GM20431 (cell line): ENCODE data around the gene TTC28.

ENCODE experiments used
- in situ Hi-C: fragments of 300-500 bp; cut with MseI, MboI; formaldehyde crosslinking; loops from one replicate; pipeline ENCODE4 v1.15.0; 2020; ENCODE audit warnings: low sequenced_read_pairs; ENCODE audit not compliant: unreplicated experiment

Gene TTC28

DNA sequence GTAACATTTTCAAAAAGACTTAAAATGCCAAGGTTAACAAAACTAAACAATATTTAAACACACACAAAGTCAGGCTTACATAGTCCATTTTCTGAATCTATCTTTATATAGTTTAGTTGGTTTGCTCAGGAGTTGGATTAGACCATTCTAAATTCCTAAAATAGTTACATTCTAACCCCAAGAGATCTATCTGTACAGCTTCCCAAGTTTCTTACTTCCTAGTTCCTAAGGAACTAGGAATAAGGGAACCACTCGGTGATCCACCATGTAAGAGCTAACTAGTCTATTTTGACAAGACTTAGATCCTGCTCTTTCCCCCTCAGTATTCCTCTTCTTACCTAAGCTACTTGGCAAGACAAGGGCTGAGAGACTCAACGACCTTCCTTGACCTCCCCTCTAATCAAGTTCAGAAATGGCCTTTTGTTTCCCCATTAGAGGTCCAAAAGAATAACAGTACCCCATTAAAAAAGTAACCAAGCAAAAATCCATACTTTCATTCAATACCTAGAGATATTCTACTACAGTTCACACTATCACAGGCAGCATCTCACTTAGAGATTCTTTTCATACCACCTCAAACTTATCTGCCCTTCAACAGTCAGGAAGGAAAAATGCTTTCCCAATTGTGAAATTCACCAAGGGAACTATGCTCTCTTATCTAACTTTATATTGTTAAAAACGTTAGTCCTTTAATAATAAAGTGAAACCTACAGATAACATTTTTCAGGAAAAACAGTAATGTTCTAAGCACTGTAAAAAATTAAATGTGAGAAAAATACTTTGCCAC, 253.1 kb downstream of the TTC28 start:
- in situ Hi-C loops = no loop called here

GRCh38 chr22:28425211-28425610, 254.4 kb downstream of the TTC28 start:
- in situ Hi-C loops = no loop called here

DNA sequence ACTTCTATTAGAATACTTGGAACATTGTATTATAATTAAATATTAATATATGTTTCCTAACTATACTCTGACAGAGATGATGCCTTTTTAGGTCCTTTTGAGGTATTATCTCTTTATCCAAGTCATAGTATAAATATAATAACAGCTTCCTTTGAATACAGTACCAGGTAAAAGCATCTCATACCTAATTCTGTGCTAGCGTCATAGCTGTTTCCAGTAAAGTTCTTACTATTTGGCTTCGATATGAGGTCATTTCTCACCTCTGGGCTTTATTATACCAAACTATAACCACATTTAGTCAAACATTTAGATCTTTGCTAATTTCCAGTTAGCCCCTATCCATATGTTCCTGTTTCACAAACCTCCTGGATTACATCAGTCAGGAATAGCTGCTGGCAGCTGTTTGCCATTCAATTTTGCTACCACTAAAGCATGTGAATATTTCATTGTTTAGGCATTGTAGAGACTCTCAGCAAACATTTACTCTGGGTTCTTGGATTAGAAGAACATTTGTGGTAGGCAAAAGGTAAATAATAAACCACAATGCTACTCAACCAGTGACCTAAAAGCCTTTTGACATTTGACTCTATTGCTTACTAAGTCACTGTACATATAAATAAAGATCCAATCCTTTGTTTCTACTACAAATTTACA, 255.1 kb downstream of the TTC28 start:
- in situ Hi-C loops = no loop called here

GRCh38 chr22:28419919-28420318, 259.7 kb downstream of the TTC28 start:
- in situ Hi-C loops = no loop called here

DNA sequence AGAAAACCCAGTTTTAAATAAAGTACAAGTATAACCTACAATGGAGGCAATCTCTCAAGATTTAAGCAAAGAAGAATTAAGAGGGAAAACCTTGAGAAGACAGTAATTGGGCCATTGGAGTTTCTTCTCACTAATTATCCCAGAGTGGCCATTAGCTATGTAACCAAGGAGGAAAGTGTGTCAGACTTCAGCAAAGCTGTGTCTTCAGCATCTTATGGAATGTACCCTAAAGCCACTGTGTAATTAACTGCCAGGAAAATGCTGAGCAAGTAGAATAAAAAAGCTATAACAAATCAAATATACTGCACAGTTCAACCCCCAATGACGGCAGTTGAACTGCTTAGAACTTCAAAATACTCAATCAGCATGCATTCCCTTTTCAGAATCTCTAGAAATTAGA, 261.6 kb downstream of the TTC28 start:
- in situ Hi-C loops = no loop called here

DNA sequence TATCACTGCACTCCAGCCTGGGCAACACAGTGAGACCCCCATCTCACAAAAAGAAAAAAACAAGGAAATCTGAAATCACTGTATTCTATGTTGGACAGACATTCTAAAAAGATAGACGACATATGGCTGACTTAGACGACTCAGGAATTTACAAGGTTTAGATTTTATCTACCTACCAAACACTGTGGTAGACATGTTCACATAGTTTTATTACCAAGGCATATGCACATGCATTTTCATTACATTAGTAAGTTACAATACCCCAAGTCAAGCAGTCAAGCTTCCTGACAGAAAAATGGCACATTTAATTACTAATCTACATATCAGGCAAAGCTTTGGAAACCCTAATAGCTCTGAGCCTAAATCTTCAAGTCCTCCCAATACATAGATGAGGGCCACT, 262.2 kb downstream of the TTC28 start:
- in situ Hi-C loops = no loop called here

- in situ Hi-C loops = no loop called here
Observed at GRCh38 chr22:28414913-28415312, 264.7 kb downstream of the TTC28 start.

DNA sequence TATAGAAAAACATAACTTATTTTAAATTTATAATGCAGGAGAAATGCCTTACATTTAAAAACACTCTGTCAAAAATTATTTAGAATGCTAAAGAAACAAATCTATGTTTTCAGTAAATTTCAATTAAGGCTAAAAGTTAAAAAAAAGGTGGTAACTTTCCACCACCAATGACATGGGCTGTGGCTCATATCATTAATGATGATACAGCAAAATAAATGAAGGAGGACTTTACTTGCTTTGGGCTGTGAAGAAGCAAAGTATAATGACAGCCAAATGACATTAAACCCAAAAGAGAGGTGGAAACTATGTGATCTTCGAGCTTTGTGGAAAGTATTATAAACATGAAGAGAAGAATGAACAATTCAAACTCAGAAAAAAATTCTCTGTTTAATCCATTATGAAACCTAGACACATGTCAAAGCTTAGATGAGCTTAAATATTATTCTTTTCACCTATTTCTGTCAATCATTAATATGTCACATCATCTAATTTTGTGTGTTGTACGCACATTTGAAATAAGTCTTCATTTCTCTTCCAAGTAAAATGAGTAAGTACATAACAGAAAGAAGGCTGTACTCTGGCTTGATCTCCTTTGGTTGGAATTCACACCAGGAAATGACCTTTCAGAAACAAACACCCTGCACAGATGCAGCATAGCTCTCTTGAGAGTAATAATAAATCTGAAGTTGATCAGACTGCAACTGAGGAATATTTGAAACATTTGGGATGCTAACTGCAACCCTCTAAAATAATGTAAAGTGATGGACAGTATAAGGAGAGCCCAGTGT, 265.8 kb downstream of the TTC28 start:
- in situ Hi-C loops = no loop called here

DNA sequence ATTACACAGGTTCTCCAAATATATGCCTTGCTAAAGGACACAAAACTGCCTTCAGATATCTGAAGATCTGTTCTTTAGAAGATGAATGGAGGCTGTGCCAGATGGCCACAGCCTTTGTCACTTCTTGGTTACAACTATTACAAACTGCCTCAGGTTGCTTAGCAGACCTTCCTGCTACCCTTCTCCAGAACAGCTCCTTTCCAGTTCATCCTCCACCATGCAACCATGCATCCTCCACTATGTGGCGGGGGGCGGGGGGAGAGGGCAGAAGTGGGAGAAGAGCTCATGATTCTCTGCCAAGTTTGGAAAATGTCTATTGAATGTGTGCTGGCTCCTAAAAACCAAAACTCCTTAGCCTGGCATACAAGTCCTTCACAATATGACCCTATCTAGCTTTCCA, 267.5 kb downstream of the TTC28 start:
- in situ Hi-C loops = no loop called here

DNA sequence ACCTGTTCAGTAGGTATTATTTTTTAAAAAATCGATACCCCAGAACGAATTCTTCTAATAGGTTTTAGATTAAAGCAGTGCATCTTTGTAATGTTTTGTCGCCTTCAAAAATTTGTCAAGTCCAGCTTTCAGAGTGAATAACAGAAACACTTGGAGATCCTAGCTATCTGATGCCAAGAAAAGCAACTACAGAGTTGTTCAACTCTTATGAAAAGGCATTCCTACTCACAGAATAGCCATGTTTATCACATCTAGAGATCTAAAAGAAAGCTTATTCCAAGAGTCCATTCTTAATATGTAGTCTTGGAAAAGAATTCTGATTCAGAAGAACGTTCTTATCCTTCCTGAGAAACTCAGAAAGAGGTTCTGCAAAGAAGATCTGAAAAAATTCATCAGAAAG, 268.5 kb downstream of the TTC28 start:
- in situ Hi-C loops = no loop called here

- in situ Hi-C loops = no loop called here
Observed at GRCh38 chr22:28410050-28410816, 269.4 kb downstream of the TTC28 start.

DNA sequence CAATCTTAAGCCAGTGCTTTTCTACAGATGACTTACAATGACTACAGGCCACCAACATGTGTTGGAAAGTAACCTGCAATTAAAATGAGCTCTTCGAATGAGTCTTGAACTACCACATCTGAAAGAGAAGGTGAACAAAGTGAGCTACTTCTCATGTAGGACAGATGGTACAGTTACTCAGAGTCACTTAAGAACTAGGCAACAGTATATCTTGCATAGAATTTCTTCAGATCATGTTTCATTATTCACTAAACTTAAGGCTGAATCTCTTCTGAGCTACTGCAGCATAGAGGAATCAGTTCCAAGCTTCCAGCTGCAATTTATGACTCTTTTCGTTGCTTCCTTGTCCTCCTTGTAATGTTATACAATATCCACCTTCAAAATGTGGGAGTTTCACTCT, 270.9 kb downstream of the TTC28 start:
- in situ Hi-C loops = no loop called here

- in situ Hi-C loops = no loop called here
Observed at GRCh38 chr22:28407645-28408044, 272.0 kb downstream of the TTC28 start.

GRCh38 chr22:28406246-28406645, 273.4 kb downstream of the TTC28 start:
- in situ Hi-C loops = no loop called here

GRCh38 chr22:28405588-28405987, 274.1 kb downstream of the TTC28 start:
- in situ Hi-C loops = no loop called here

- in situ Hi-C loops = no loop called here
Observed at GRCh38 chr22:28402539-28402938, 277.1 kb downstream of the TTC28 start.

- in situ Hi-C loops = no loop called here
Observed at GRCh38 chr22:28402060-28402459, 277.6 kb downstream of the TTC28 start.

DNA sequence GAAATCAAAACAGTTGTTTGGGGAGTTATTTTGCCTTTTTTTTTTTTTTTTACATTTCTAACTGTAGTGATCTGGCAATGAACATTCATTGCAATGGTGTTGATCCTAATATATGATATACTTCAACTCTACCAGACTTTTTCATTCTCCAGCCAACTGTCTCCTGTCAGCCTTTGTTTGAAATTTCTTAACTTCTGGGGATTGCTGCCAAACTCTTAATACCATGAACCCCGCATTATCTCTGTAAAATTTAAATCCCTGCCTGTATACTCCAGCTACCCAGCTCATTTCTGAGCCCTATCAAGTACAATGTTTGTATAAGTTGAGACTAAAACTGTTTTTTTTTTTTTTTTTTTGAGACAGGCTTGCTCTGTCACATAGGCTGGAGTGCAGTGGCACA, 280.7 kb downstream of the TTC28 start:
- in situ Hi-C loops = no loop called here

DNA sequence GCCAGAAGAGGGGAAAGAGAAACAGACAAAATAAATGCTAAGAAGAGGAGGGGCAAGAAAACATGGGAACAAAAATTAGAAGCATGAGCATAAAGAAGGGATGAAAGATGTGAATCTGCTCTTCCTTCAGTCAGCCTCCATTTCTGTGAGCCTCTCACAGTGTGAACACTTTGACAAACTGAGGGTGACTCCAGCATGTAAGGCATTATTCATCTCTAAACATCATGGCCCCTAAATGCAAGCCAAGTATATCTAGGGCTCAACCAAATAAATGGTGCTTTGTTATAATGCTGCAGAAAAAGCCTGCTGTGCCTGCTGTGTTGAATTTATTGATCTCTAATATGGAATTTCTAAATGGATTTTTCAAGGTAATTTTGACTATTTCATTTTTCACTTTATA, 281.3 kb downstream of the TTC28 start:
- in situ Hi-C loops = no loop called here

GRCh38 chr22:28397306-28397705, 282.3 kb downstream of the TTC28 start:
- in situ Hi-C loops = no loop called here
